K562 (cell line): ENCODE results near the gene NUDT14. TPM values are rescaled to one million over a fixed set of nuclear protein-coding genes. Genes with fewer than 3 reads are reported as not detected.

Experiments
- ATAC-seq: fragments of 200-7000 bp; cut with Tn5 transposase; 3 replicates; pipeline ENCODE4 v1.9.1; 2020; ENCODE audit warnings: moderate library complexity
- BruUV-seq: library from RNA; stranded (reverse); fragments of 400-500 nt; replicated peaks from 2 replicates; lab custom pipeline; 2021; lab: Mats Ljungman, UMichigan
- CTCF ChIA-PET: fragments of 300-600 bp; formaldehyde crosslinking; extraction: SDS; loops from one replicate; lab custom pipeline; 2021; ENCODE audit warnings: low intra/inter-chr PET ratio; lab: Yijun Ruan, JAX
- POLR2A ChIA-PET: fragments of 300-600, 350-650 bp; sonication (Branson Sonifier 250); formaldehyde crosslinking; extraction: SDS; loops from one replicate; lab custom pipeline; 2021; ENCODE audit warnings: antibody characterized with exemption, inconsistent platforms; lab: Yijun Ruan, JAX
- DNase-seq, 4 experiments: peaks; one replicate each; pipeline versions ENCODE4 v3.0.0 to v3.0.0-alpha.2; 2011 to 2018; ENCODE audit warnings: low spot score in 3 of 4, mixed read lengths in 3 of 4; ENCODE audit errors: extremely low read depth in 1 of 4
- FAIRE-seq: peaks from 2 replicates; lab custom pipeline; 2011; peaks lifted over from hg19 to GRCh38; lab: Jason Lieb, UNC
- H2AFZ ChIP-seq: 2 replicates; pipeline ENCODE4 v1.6.0; 2011; ENCODE audit warnings: low read depth, low read length, control low read depth, inconsistent platforms
- H3K27ac ChIP-seq: fragments of 200-600 bp; 3 replicates; pipeline ENCODE4 v1.8.0; 2011; ENCODE audit warnings: low read depth, mild to moderate bottlenecking, control low read depth, inconsistent platforms, low read length, moderate library complexity, mixed read lengths; ENCODE audit errors: extremely low read depth
- H3K27me3 ChIP-seq, 2 experiments: fragments of 300-600 bp in 1 of 2; 2 replicates in 1 of 2; 3 replicates in 1 of 2; pipeline versions ENCODE4 v1.6.0 to v1.8.0; 2011; ENCODE audit warnings: inconsistent platforms in 2 of 2, low read length in 2 of 2, mild to moderate bottlenecking in 1 of 2, mixed read lengths in 1 of 2, moderate library complexity in 1 of 2; ENCODE audit not compliant: control insufficient read depth in 2 of 2, insufficient read depth in 2 of 2
- H3K36me3 ChIP-seq: fragments of 300-600 bp; 3 replicates; pipeline ENCODE4 v1.8.0; 2011; ENCODE audit warnings: mild to moderate bottlenecking, low read length, inconsistent platforms; ENCODE audit not compliant: control insufficient read depth, insufficient read depth
- H3K4me1 ChIP-seq, 2 experiments: fragments of 200-600 bp in 1 of 2; replicated peaks in 1 of 2; 2 replicates in 1 of 2; 3 replicates in 1 of 2; pipeline versions ENCODE4 v1.5.1 to v1.8.0; 2011; ENCODE audit warnings: inconsistent platforms in 2 of 2, low read length in 2 of 2, mild to moderate bottlenecking in 1 of 2, mixed read lengths in 1 of 2, moderate library complexity in 1 of 2; ENCODE audit not compliant: control insufficient read depth in 2 of 2, insufficient read depth in 2 of 2
- H3K4me2 ChIP-seq: 2 replicates; pipeline ENCODE4 v1.6.1; 2011; ENCODE audit warnings: low read length, control low read depth, inconsistent platforms, mixed read lengths; ENCODE audit not compliant: insufficient read depth
- H3K4me3 ChIP-seq: fragments of 200-600 bp; sonication (generic), shearing (Covaris generic); 2 replicates; pipeline ENCODE4 v1.5.1; 2016; ENCODE audit warnings: control low read depth, inconsistent platforms
- H3K79me2 ChIP-seq: fragments of 200-600 bp; 3 replicates; pipeline ENCODE4 v1.8.0; 2011; ENCODE audit warnings: low read length, inconsistent platforms; ENCODE audit not compliant: control insufficient read depth, insufficient read depth
- H3K9ac ChIP-seq, 2 experiments: 2 replicates each; pipeline versions ENCODE4 v1.6.0 to v1.6.1; 2011; ENCODE audit warnings: low read depth in 2 of 2, low read length in 2 of 2, control low read depth in 1 of 2, inconsistent platforms in 1 of 2, mild to moderate bottlenecking in 1 of 2, mixed read lengths in 1 of 2; ENCODE audit not compliant: insufficient read depth in 1 of 2
- H3K9me1 ChIP-seq: one replicate; pipeline ENCODE4 v1.6.0; 2011; ENCODE audit warnings: inconsistent platforms, mild to moderate bottlenecking, low read length, moderate library complexity; ENCODE audit not compliant: control insufficient read depth, insufficient read depth
- H3K9me3 ChIP-seq: replicated peaks from 2 replicates; pipeline ENCODE4 v1.5.1; 2011; ENCODE audit warnings: low read depth, low read length, inconsistent platforms; ENCODE audit not compliant: control insufficient read depth, insufficient read depth
- H4K20me1 ChIP-seq: replicated peaks from 2 replicates; pipeline ENCODE4 v1.6.1; 2011; ENCODE audit warnings: low read length, inconsistent platforms, mixed read lengths; ENCODE audit not compliant: control insufficient read depth, insufficient read depth
- ELF1 ChIP-seq: fragments of 200-800 bp; sonication (Bioruptor generic); IDR thresholded peaks from 2 replicates; pipeline ENCODE4 v1.6.1; 2016; ENCODE audit warnings: missing genetic modification characterization, missing compliant biosample characterization
- POLR2G ChIP-seq: fragments of 200-400 bp; formaldehyde crosslinking; IDR thresholded peaks from 2 replicates; pipeline ENCODE4 v1.6.1; 2017; ENCODE audit warnings: low read depth, mild to moderate bottlenecking, antibody characterized with exemption, low read length, moderate library complexity
- ZBTB33 ChIP-seq: sonication (generic); formaldehyde crosslinking; IDR thresholded peaks from 2 replicates; pipeline ENCODE4 v1.8.1; 2023; ENCODE audit warnings: mild to moderate bottlenecking, missing genetic modification reagents
- ZNF512 ChIP-seq: IDR thresholded peaks from 2 replicates; pipeline ENCODE4 v1.6.1; 2016; ENCODE audit warnings: missing genetic modification characterization, missing compliant biosample characterization
- WGBS: fragments of 100-300 bp; shearing (Covaris generic); methylation state at CpG from one replicate; pipeline ENCODE4 v1.1.6; 2016; ENCODE audit warnings: low coverage, mixed read lengths; ENCODE audit not compliant: insufficient coverage; ENCODE audit errors: missing lambda C conversion rate; 5-methylcytosine and 5-hydroxymethylcytosine counted together
- in situ Hi-C: fragments of 300-500 bp; cut with MboI; formaldehyde crosslinking; loops from 4 replicates; pipeline ENCODE4 v1.15.0; 2018; ENCODE audit warnings: inconsistent platforms, mixed read lengths
- intact Hi-C: fragments of 100-400 bp; cut with micrococcal nuclease; formaldehyde crosslinking; loops from 2 replicates; pipeline ENCODE4 v1.14.2; 2022
- polyA plus RNA-seq, 8 experiments: library from polyadenylated mRNA; depleted of rRNA in 4 of 8; stranded (reverse) in 5 of 8; unstranded in 3 of 8; fragments of >200 nt; fragmentation: Nextera tagmentation in 2 of 8; fragmentation: Illumina TruSeq in 1 of 8; extraction: Ambion mirVana in 2 of 8; extraction: Trizol in 1 of 8; gene quantifications; 2 replicates each; pipeline versions ENCODE4 v1.2.1 to v1.2.3, GENCODE V29; 2011 to 2014; ENCODE audit warnings: inconsistent platforms in 1 of 8, missing spikeins in 1 of 8
- total RNA-seq, 7 experiments: library from RNA; depleted of rRNA in 6 of 7; stranded (reverse); fragments of >200 nt in 6 of 7; fragmentation: Illumina TruSeq in 2 of 7; extraction: Trizol in 2 of 7; gene quantifications; 2 replicates each; pipeline versions ENCODE4 v1.2.1 to v1.2.3, GENCODE V29; 2011 to 2021; ENCODE audit warnings: low replicate concordance in 1 of 7

NUDT14 gene
- total and polyA plus RNA-seq, 9 of the 15 experiments (the other 6 are each of a cell fraction or from before 2014, with no cell fraction given) = 0.14 to 16.3 (median 8.2) TPM

- TF ChIP-seq ZNF512 (no peak), ZBTB33 (no peak)
Observed at GRCh38 chr14:105126981-105127329, 54.2 kb downstream of the NUDT14 start (continued).

GRCh38 chr14:105126126-105126980 is 54.8 kb downstream of the NUDT14 start:
- no peak overlapping the region for H3K4me3 ChIP-seq
- intact Hi-C loops (no loop called here), in situ Hi-C loops (no loop called here)
- FAIRE-seq (no peak), ATAC-seq (no peak), DNase-seq (no peak)
- 2% methylated on average over 19 of the region's 22 CpGs for WGBS
- no peaks in the 10 kb centered on the region for H3K36me3 ChIP-seq
- no peak overlapping the region for H2AFZ ChIP-seq
- peaks cover 11 to 46% of the 10 kb centered on the region in 2 experiments; a peak in 4 of 5 replicates for H3K27me3 ChIP-seq
- TF ChIP-seq ELF1 (tag) (no peak), POLR2G (no peak)
- no peak overlapping the region for H3K9ac ChIP-seq
- ChIA-PET CTCF (no interaction called here), POLR2A (interaction anchor here (1.0 to 1.2 kb wide), 2 partner anchors 9 to 39 kb away, joined by 4 read pairs; no protein-coding TSS in a partner anchor)
- no peaks in the 10 kb centered on the region for H4K20me1 ChIP-seq
- H3K27ac ChIP-seq = no peak overlapping the region
- no peaks in the 10 kb centered on the region for H3K79me2 ChIP-seq
- no peak overlapping the region for H3K4me2 ChIP-seq
- H3K4me1 ChIP-seq = no peaks in the 10 kb centered on the region
- H3K9me3 ChIP-seq = no peaks in the 10 kb centered on the region
- no peaks in the 10 kb centered on the region for H3K9me1 ChIP-seq
- BruUV-seq = no TSS peak
